ENCODE results near the gene SYNE1.
"Not testable (repeated sequence)": the region's sequence is repeated elsewhere in the genome, so short reads cannot be mapped to it uniquely, and the experiment has no call there.

The SYNE1 gene

GRCh38 chr6:152167641-152168603 is 469.2 kb downstream of the SYNE1 start:
- no peak for DNase-seq

GRCh38 chr6:152166897-152167296 is 470.3 kb downstream of the SYNE1 start:
- no peak for DNase-seq

DNA sequence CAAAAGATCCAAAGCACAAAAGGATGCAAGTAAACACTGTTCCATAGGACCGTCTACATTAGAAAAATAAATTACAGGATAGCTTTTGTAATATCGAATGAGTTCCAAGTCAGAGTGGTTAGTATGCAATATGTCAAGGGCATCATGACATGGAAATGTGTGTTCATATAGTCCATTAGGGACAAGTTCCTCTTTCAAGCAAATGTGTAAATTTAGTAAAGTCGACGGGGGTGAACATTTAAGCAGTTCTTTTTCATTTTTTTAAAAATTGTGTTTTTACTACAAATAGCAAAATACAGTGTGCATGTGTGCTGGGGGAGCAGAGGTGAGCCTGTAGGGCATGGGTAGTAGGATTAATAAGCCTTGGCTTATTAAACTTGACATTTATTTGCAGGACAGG is 470.7 kb downstream of the SYNE1 start:
- DNase-seq = no peak

- no peak for DNase-seq
Observed at GRCh38 chr6:152164957-152165356, 472.2 kb downstream of the SYNE1 start.

DNA sequence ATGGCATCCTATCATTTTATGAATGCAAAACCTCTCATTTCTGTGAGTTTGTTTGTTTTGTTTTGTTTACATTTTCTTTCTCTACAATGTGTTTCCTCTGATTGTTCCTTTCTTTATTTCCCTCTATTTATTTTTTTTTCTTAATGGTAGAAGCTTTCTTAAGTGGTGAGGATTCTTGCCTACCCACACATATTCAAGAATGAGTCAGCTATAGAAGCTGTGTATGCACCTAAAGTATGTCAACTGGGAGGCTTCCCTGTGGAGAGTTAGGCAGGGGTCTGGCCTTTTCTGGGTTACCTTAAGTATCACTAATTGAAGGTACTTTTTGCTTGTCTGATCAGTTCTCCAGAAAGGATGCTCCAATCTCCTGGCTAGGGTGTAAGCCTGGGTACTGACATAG is 475.7 kb downstream of the SYNE1 start:
- DNase-seq = no peak

- DNase-seq = no peak
Observed at GRCh38 chr6:152160346-152160745, 476.8 kb downstream of the SYNE1 start.

GRCh38 chr6:152155792-152156191 is 481.4 kb downstream of the SYNE1 start:
- no peak for DNase-seq

DNA sequence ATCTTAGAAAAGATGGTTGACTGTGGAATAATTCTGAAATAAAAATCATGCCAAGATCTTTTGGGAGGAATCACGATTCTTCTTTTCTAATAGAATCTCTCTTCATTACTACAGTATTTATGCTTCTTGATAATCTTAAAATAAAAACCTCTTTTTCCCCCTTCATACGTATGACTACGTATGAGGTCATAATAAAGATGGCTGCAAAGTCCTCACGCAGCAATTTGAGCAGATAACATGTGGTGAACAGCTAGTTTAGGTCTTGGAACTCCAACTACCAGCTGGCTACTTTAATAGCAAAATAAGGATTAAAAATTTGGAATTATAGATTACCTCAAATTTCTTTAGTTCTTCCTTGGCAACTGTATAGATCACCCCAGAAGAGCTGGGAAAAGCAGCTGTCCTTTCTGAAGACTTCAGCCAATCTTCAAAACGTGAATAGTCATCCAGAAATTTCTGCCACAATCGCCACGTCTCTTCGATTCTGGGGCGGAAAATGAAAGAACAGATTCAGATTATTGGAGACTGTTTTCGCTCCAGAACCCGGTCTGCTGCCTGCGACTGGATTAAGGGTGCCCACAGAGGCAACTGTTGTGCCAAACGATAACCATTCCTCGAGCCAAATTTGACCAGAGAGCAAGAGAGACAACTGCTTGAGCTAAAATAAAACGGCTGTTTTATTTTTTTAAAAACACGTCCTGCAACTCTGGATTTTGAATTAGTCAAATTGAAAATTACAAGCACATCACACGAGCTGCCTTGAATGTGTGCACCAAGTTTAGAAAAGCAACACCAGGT is 482.4 kb downstream of the SYNE1 start:
- no peak for DNase-seq

DNA sequence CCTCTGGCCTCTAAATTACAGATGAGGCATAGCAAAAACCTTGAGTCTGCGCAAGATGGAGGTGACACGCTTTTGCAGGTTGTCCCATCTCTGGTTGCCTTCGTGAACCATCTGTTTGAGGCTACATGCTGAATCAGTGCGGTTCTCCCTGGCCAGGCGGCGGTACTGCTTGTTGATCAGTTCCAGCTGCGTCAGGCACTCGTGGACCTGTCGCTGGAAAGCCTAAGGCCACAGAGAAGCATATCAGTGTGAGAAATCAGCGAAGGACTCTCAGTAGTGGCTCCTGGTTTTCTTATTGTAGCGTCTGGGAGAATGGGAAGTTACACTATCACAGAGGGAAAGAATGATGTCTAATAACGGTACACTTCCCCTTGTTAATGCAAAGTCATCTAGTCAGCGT is 485.2 kb downstream of the SYNE1 start:
- DNase-seq = no peak

DNA sequence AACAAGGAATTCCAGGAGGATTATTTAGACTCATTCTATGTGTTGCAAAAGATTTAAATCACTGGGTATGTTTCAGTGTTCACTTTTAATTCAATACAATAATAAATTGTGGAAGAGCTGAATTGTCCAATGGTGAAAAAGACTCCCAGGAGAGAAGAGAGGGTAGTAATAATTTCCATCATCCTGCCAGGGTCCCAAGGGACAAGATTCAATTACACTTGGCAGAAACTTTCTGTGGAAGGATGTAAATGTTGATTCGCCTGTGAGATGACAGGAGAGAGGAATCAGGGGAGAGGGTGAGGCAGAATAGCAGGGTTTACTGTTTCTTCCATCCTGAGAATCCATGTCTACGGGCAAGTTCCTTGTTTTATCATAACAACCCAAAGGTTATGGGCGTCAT is 487.0 kb downstream of the SYNE1 start:
- no peak for DNase-seq

GRCh38 chr6:152148412-152148811 is 488.8 kb downstream of the SYNE1 start:
- no peak for DNase-seq

DNA sequence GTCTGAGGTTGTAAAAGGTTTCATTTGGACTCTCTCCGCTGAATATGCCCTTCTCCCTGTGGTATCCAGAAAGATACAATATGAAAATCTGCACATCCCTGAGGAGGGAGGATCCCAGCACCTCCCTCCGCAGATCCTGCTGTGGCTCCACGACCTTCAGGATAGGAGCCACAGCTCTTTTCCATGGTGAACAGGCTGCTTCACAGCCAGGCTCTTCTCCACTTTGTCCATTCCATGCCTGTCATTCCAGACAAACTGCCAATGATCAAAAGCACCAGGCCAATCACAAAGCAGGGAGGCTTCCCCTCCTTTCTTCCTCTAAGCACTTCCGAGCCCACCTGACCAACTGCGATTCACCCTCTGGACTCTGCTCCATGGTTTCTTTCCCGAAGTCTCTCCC is 489.9 kb downstream of the SYNE1 start:
- DNase-seq = no peak

- no peak for DNase-seq
Observed at GRCh38 chr6:152146385-152146784, 490.8 kb downstream of the SYNE1 start.

GRCh38 chr6:152143359-152143758 is 493.8 kb downstream of the SYNE1 start:
- DNase-seq = no peak

DNA sequence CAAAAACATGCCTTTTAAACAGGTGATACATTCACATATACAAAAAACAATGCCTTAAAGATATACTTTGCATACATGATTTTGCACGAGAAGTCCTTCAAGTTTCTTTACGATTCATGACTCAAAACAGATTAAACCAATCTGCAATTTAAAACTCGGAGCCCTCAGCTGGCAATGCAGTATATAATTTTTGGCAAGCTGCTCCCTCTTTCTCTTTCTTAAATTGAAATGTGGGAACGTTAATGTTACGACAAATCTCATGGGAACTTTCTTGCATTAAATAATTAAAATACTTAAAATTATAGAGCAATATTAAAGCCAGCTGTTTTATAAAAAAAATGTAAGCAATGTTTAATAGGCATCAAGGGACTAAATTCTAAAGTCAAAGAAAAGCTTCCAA is 495.1 kb downstream of the SYNE1 start:
- no peak for DNase-seq

- not testable (repeated sequence) for DNase-seq
Observed at GRCh38 chr6:152138344-152138743, 498.8 kb downstream of the SYNE1 start.

DNA sequence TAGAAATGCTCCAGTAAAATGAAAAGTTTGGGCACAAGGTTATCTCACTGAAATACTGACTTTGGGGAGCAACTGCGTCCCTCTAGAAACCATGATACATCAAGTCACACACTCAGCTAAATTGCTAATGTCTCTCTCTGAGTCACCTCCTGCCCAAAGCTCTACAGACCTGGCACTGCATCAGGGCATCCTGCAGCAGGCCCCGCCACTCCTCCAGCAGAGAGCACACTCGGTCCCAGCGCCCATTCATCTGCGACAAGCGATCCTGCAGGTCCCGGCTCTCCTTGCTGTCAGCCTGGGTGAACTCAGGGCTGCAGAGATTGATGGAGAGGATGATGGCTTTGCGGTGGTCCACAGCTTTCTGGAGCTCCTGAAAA is 500.7 kb downstream of the SYNE1 start:
- no peak for DNase-seq

DNA sequence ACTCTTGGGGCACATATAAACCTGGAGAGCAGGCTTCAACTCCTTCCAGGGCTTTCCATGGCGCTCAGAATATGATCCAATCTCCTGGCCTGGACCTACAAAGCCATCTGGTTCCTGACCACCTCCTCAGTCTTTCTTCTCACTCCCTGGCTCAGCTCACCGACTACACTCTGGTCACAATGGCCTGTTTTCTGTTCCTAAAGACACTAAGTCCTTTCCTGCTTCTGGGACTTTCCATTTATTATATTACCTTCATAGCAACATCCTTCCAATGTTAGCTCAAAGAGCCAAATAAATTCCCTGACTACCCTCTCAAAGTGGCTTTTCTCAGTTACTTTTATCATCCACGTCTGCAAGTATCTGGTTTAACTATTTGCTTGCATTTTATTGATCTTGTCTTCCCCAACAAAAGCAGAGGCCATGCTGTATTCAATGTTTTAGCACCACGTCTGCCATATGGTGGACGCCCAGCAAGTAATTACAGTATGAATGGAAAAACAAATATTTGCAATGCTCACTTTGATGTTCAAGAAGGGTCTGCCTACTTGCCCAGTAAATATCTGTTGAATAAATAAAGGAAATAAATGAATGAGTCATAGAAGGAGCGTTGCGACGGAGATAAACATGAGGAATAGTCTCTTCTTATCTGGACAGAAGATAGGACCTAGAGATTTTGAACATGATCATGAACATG is 501.3 kb downstream of the SYNE1 start:
- no peak for DNase-seq

DNA sequence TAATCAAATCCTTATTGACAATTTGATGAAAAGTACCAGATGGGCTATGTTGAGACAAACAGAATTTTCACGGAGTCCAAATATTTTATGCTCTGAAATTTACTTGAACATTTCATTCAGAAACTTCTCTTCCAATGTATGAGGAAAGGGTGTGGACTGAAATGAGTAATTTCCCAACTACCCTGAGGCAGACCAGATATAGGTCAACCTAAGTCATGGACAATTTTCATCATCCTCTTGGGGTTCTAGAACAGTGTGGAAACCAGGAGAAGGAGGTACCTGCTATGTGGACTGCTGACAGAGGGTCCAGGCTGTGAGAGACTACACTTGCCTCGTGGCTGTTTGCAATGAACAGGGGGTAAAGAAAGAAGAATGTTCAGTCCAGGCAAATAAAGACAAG is 506.7 kb downstream of the SYNE1 start:
- no peak for DNase-seq

DNA sequence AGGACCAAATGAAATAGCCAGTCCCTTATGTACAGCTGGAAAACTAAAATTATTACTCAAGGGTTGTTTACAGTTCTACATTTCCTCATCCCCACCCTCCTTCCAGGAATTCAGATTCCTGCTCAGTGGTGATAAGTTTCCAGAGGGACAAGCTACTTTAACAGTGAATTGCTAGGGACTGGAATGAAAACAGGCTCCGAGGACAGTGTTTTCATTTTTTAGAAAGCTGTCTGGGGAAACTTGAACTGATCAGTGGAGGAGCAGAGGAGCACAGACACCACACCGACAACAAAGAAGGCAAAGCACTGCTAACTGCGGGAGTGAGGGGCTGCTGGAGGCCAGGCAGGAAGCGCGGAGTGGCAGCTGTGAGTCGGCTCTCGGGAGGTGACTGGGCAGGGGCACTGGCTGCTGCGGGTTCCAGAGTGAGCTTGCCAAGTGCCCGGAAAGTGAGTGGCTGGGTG is 507.4 kb downstream of the SYNE1 start:
- no peak for DNase-seq

DNA sequence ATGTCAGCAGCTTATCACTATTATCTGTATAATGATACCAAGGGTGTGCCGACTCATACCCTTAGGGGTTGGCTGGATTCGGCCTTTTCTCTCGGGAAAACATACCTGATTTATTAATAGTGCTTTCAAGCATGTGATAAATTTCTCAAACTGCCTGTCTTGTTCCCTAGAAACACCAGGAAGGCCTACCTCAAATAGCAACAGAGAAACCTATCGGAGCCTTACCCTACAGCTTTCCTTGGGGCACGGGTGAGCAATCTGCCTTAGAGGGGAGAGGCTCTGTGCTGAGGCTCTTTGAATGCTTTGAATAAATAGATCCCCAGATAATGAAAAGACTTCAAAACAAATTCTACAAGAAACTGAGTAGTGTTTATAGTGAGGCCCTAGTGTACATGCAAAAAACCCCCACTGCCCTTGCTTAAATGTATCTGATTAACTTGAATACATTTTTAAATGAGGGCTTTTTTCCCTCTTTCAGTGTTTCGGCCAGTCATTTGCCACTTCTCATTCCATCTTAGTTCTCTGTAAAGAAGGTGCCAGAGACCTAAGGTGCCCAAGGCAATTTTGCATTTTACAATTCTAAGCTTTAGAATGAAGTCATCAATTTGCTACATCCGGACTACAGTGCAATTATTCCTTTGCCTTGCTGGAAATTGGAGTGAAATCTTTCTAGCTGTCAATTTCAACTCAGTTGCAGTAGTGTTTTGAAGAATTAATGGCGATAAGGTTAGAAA is 509.6 kb downstream of the SYNE1 start:
- DNase-seq = no peak

GRCh38 chr6:152124429-152125074 is 512.6 kb downstream of the SYNE1 start:
- DNase-seq = no peak

All from stimulated activated CD8-positive, alpha-beta memory T cell treated with anti-CD3 and anti-CD28 coated beads, Interleukin-4, amount 100 ng/mL, for 48 hours (primary cell).